HEK293 (cell line): ENCODE results near the gene EID3.
A peak's percentile ranks its signal among the peaks of the same experiment; 100 is the strongest.

Experiments used
- BCL11B ChIP-seq: fragments of 450-650 bp; formaldehyde crosslinking; IDR thresholded peaks from 2 replicates; pipeline ENCODE4 v1.5.1; 2016; ENCODE audit warnings: low read depth, missing biosample characterization, missing genetic modification characterization
- GFI1B ChIP-seq: fragments of 450-650 bp; formaldehyde crosslinking; IDR thresholded peaks from 2 replicates; pipeline ENCODE4 v1.5.1; 2016; ENCODE audit warnings: missing biosample characterization, missing genetic modification characterization
- GLIS1 ChIP-seq: fragments of 450-650 bp; formaldehyde crosslinking; IDR thresholded peaks from 2 replicates; pipeline ENCODE4 v1.5.1; 2016; ENCODE audit warnings: missing biosample characterization, missing genetic modification characterization
- IKZF3 ChIP-seq: fragments of 450-650 bp; IDR thresholded peaks from 2 replicates; pipeline ENCODE4 v1.5.0; 2018; ENCODE audit warnings: missing biosample characterization, mild to moderate bottlenecking, missing genetic modification characterization, moderate library complexity
- KLF1 ChIP-seq: fragments of 450-650 bp; formaldehyde crosslinking; IDR thresholded peaks from 2 replicates; pipeline ENCODE4 v1.5.1; 2016; ENCODE audit warnings: missing biosample characterization, missing genetic modification characterization
- KLF8 ChIP-seq: fragments of 450-650 bp; formaldehyde crosslinking; IDR thresholded peaks from 2 replicates; pipeline ENCODE4 v1.5.1; 2016; ENCODE audit warnings: missing biosample characterization, missing genetic modification characterization
- KLF9 ChIP-seq: fragments of 450-650 bp; formaldehyde crosslinking; IDR thresholded peaks from 2 replicates; pipeline ENCODE4 v1.5.1; 2016; ENCODE audit warnings: missing biosample characterization, missing genetic modification characterization, low read depth
- PBX3 ChIP-seq: sonication (generic); formaldehyde crosslinking; IDR thresholded peaks from 2 replicates; pipeline ENCODE4 v1.8.1; 2022; ENCODE audit warnings: mild to moderate bottlenecking, moderate library complexity, missing genetic modification reagents
- PRDM4 ChIP-seq: fragments of 450-650 bp; formaldehyde crosslinking; IDR thresholded peaks from 2 replicates; pipeline ENCODE4 v1.5.1; 2017; ENCODE audit warnings: missing biosample characterization, missing genetic modification characterization
- PRDM6 ChIP-seq: fragments of 450-650 bp; formaldehyde crosslinking; IDR thresholded peaks from 2 replicates; pipeline ENCODE4 v1.5.1; 2017; ENCODE audit warnings: missing biosample characterization, missing genetic modification characterization
- SETDB1 ChIP-seq: IDR thresholded peaks from one replicate; pipeline ENCODE4 v1.6.1; 2017; ENCODE audit warnings: mild to moderate bottlenecking, low read length, moderate library complexity, mixed read lengths; ENCODE audit not compliant: insufficient read length
- SP3 ChIP-seq: fragments of 450-650 bp; formaldehyde crosslinking; IDR thresholded peaks from 2 replicates; pipeline ENCODE4 v1.5.1; 2016; ENCODE audit warnings: missing biosample characterization, missing genetic modification characterization
- SP7 ChIP-seq: fragments of 450-650 bp; formaldehyde crosslinking; IDR thresholded peaks from 2 replicates; pipeline ENCODE4 v1.5.1; 2016; ENCODE audit warnings: missing biosample characterization, missing genetic modification characterization
- ZFP37 ChIP-seq: fragments of 450-650 bp; formaldehyde crosslinking; IDR thresholded peaks from 2 replicates; pipeline ENCODE4 v1.5.1; 2016; ENCODE audit warnings: missing biosample characterization, missing genetic modification characterization
- ZNF121 ChIP-seq: fragments of 450-650 bp; formaldehyde crosslinking; IDR thresholded peaks from 2 replicates; pipeline ENCODE4 v1.5.1; 2016; ENCODE audit warnings: missing biosample characterization, missing genetic modification characterization
- ZNF146 ChIP-seq: fragments of 450-650 bp; formaldehyde crosslinking; IDR thresholded peaks from 2 replicates; pipeline ENCODE4 v1.5.1; 2016; ENCODE audit warnings: missing biosample characterization, missing genetic modification characterization
- ZNF18 ChIP-seq: fragments of 450-650 bp; formaldehyde crosslinking; IDR thresholded peaks from 2 replicates; pipeline ENCODE4 v1.5.1; 2016; ENCODE audit warnings: missing biosample characterization, missing genetic modification characterization
- ZNF24 ChIP-seq: fragments of 450-650 bp; formaldehyde crosslinking; IDR thresholded peaks from 2 replicates; pipeline ENCODE4 v1.5.1; 2016; ENCODE audit warnings: missing biosample characterization, missing genetic modification characterization
- ZNF324 ChIP-seq: fragments of 450-650 bp; formaldehyde crosslinking; IDR thresholded peaks from 2 replicates; pipeline ENCODE4 v1.5.1; 2016; ENCODE audit warnings: missing biosample characterization, missing genetic modification characterization
- ZNF341 ChIP-seq: fragments of 450-650 bp; formaldehyde crosslinking; IDR thresholded peaks from 2 replicates; pipeline ENCODE4; 2016; ENCODE audit warnings: low read depth, missing biosample characterization, missing genetic modification characterization
- ZNF530 ChIP-seq: fragments of 450-650 bp; formaldehyde crosslinking; IDR thresholded peaks from 2 replicates; pipeline ENCODE4 v1.5.1; 2016; ENCODE audit warnings: low read depth, missing biosample characterization, missing genetic modification characterization
- ZNF549 ChIP-seq: fragments of 450-650 bp; IDR thresholded peaks from 2 replicates; pipeline ENCODE4 v1.5.1; 2018; ENCODE audit warnings: missing biosample characterization, missing genetic modification characterization, mild to moderate bottlenecking, inconsistent platforms, moderate library complexity
- ZNF610 ChIP-seq: fragments of 450-650 bp; formaldehyde crosslinking; IDR thresholded peaks from 2 replicates; pipeline ENCODE4 v1.5.1; 2016; ENCODE audit warnings: missing biosample characterization, missing genetic modification characterization, borderline replicate concordance
- ZNF626 ChIP-seq: fragments of 450-650 bp; sonication (Bioruptor Pico); formaldehyde crosslinking; IDR thresholded peaks from 2 replicates; pipeline ENCODE4 v1.5.1; 2018; ENCODE audit warnings: missing biosample characterization, missing genetic modification characterization, inconsistent platforms
- ZNF639 ChIP-seq: fragments of 450-650 bp; formaldehyde crosslinking; IDR thresholded peaks from 2 replicates; pipeline ENCODE4 v1.5.1; 2016; ENCODE audit warnings: missing biosample characterization, missing genetic modification characterization
- ZNF660 ChIP-seq: fragments of 450-650 bp; IDR thresholded peaks from 2 replicates; pipeline ENCODE4 v1.5.1; 2018; ENCODE audit warnings: missing biosample characterization, mild to moderate bottlenecking, missing genetic modification characterization
- ZNF664 ChIP-seq: fragments of 450-650 bp; formaldehyde crosslinking; IDR thresholded peaks from 2 replicates; pipeline ENCODE4 v1.5.1; 2016; ENCODE audit warnings: missing biosample characterization, missing genetic modification characterization
- ZNF768 ChIP-seq: fragments of 450-650 bp; formaldehyde crosslinking; IDR thresholded peaks from 2 replicates; pipeline ENCODE4 v1.5.1; 2018; ENCODE audit warnings: missing biosample characterization, mild to moderate bottlenecking, missing genetic modification characterization
- ZNF791 ChIP-seq: fragments of 450-650 bp; formaldehyde crosslinking; IDR thresholded peaks from 2 replicates; pipeline ENCODE4 v1.5.1; 2016; ENCODE audit warnings: missing biosample characterization, missing genetic modification characterization
- ZSCAN23 ChIP-seq: fragments of 450-650 bp; formaldehyde crosslinking; IDR thresholded peaks from 2 replicates; pipeline ENCODE4 v1.5.1; 2016; ENCODE audit warnings: missing biosample characterization, missing genetic modification characterization
- ZXDB ChIP-seq: fragments of 450-650 bp; formaldehyde crosslinking; IDR thresholded peaks from 2 replicates; pipeline ENCODE4 v1.5.1; 2016; ENCODE audit warnings: missing biosample characterization, missing genetic modification characterization

The EID3 gene

GRCh38 chr12:104286516-104287482 lies 16.7 kb upstream of the EID3 start (continued):
- TF ChIP-seq ZNF549: no peak
- TF ChIP-seq ZNF660 (tag by site-specific recombination): 0 out of 2 replicates have a peak, but pooled peaks have one; percentile 3
- peak; percentile 92 for TF ChIP-seq ZNF341 (tag by site-specific recombination)
- TF ChIP-seq GLIS1 (tag by site-specific recombination): peak; percentile 21; the same call in 1 of the 2 replicates
- TF ChIP-seq SETDB1: no peak
- TF ChIP-seq PBX3 (CRISPR knock-in tag): 0 out of 2 replicates have a peak, but pooled peaks have one; percentile 58
- no peak for TF ChIP-seq ZNF530
- no peak for TF ChIP-seq ZNF121 (tag by site-specific recombination)
- TF ChIP-seq ZFP37 (tag by site-specific recombination): peak; percentile 72; the same call in 1 of the 2 replicates
- TF ChIP-seq SP7 (tag by site-specific recombination): peak; percentile 81
- peak; percentile 36; the same call in 1 of the 2 replicates for TF ChIP-seq ZNF24 (tag by site-specific recombination)
- TF ChIP-seq ZNF639 (tag by site-specific recombination): peak; percentile 36; the same call in 1 of the 2 replicates
- TF ChIP-seq ZNF610 (tag by site-specific recombination): 0 out of 2 replicates have a peak, but pooled peaks have one; percentile 28
- TF ChIP-seq ZNF146 (tag by site-specific recombination): no peak
- no peak for TF ChIP-seq ZNF626 (tag by site-specific recombination)
- no peak for TF ChIP-seq GFI1B
- TF ChIP-seq KLF8: peak; percentile 91
- peak; percentile 81 for TF ChIP-seq KLF1
- no peak for TF ChIP-seq BCL11B (tag by site-specific recombination)
- 0 out of 2 replicates have a peak, but pooled peaks have one; percentile 12 for TF ChIP-seq PRDM4
- no peak for TF ChIP-seq ZNF664
- no peak for TF ChIP-seq ZNF791 (tag by site-specific recombination)
- TF ChIP-seq IKZF3 (tag by site-specific recombination): 0 out of 2 replicates have a peak, but pooled peaks have one; percentile 14
- peak; percentile 66; the same call in 1 of the 2 replicates for TF ChIP-seq ZXDB
- TF ChIP-seq ZNF768: no peak
- TF ChIP-seq KLF9 (tag by site-specific recombination): no peak; the same call in none of the 2 replicates
- TF ChIP-seq ZNF324 (tag by site-specific recombination): peak; percentile 71
- 0 out of 2 replicates have a peak, but pooled peaks have one; percentile 40 for TF ChIP-seq ZNF18 (tag by site-specific recombination)
- peak; percentile 86 for TF ChIP-seq SP3 (tag by site-specific recombination)
- TF ChIP-seq PRDM6 (tag by site-specific recombination): peak; percentile 94
- TF ChIP-seq ZSCAN23 (tag by site-specific recombination): peak; percentile 65; the same call in 1 of the 2 replicates
